OCI-LY7 (cell line): ENCODE measurements around the gene OOSP4A. TPM values are rescaled to one million over a fixed set of nuclear protein-coding genes. Genes with fewer than 3 reads are reported as not detected.

ENCODE experiments used
- BruUV-seq: library from RNA; stranded (reverse); fragments of 400-500 nt; replicated peaks from 2 replicates; lab custom pipeline; 2021; lab: Mats Ljungman, UMichigan
- CTCF ChIA-PET: fragments of 300-600 bp; sonication (Branson Sonifier 250); formaldehyde crosslinking; loops from one replicate; lab custom pipeline; 2022; ENCODE audit warnings: antibody characterized with exemption; ENCODE audit not compliant: unreplicated experiment; lab: Charles Lee
- POLR2A ChIA-PET: fragments of 300-600 bp; sonication (Branson Sonifier 250); formaldehyde crosslinking; loops from one replicate; lab custom pipeline; 2022; ENCODE audit warnings: antibody characterized with exemption; lab: Charles Lee
- DNase-seq: peaks from one replicate; pipeline ENCODE4 v3.0.0-alpha.2; 2015; ENCODE audit warnings: low spot score
- H2AFZ ChIP-seq: fragments of 200-600 bp; sonication (generic), shearing (Covaris generic); 2 replicates; pipeline ENCODE4 v1.6.1; 2014; ENCODE audit warnings: mild to moderate bottlenecking, antibody characterized with exemption, low read length, moderate library complexity
- H3K27ac ChIP-seq: fragments of 200-600 bp; sonication (generic); 2 replicates; pipeline ENCODE4 v1.5.1; 2014; ENCODE audit warnings: mixed run types, low read depth, mild to moderate bottlenecking, moderate library complexity, low read length, inconsistent platforms; ENCODE audit not compliant: poor library complexity, severe bottlenecking
- H3K36me3 ChIP-seq: fragments of 200-600 bp; sonication (generic); 2 replicates; pipeline ENCODE4 v1.6.1; 2014; ENCODE audit warnings: mild to moderate bottlenecking, antibody characterized with exemption, low read length, moderate library complexity, mixed read lengths; ENCODE audit not compliant: insufficient read depth
- H3K4me1 ChIP-seq: fragments of 200-600 bp; sonication (generic); 2 replicates; pipeline ENCODE4 v1.5.1; 2014; ENCODE audit warnings: mild to moderate bottlenecking, low read length; ENCODE audit not compliant: insufficient read depth, poor library complexity, severe bottlenecking
- H3K4me2 ChIP-seq: fragments of 200-600 bp; sonication (generic); 2 replicates; pipeline ENCODE4 v1.6.1; 2014; ENCODE audit warnings: mild to moderate bottlenecking, low read length
- H3K4me3 ChIP-seq: fragments of 200-600 bp; sonication (generic); 2 replicates; pipeline ENCODE4 v1.5.1; 2014; ENCODE audit warnings: mild to moderate bottlenecking, low read depth, low read length; ENCODE audit not compliant: poor library complexity, severe bottlenecking
- H3K79me2 ChIP-seq: fragments of 200-600 bp; sonication (generic); 2 replicates; pipeline ENCODE4 v1.6.1; 2016; ENCODE audit warnings: low read depth, mild to moderate bottlenecking, low read length, moderate library complexity, mixed read lengths; ENCODE audit not compliant: insufficient read depth
- H3K9me2 ChIP-seq: fragments of 200-600 bp; sonication (generic); 2 replicates; pipeline ENCODE4 v1.6.1; 2016; ENCODE audit warnings: mild to moderate bottlenecking, low read length, mixed read lengths; ENCODE audit not compliant: insufficient read depth
- H3K9me3 ChIP-seq: fragments of 200-600 bp; sonication (generic); 2 replicates; pipeline ENCODE4 v1.6.1; 2014; ENCODE audit warnings: mild to moderate bottlenecking, mixed run types, low read length, mixed read lengths
- H4K20me1 ChIP-seq: fragments of 200-600 bp; sonication (generic); 2 replicates; pipeline ENCODE4 v1.6.1; 2014; ENCODE audit warnings: mild to moderate bottlenecking, antibody characterized with exemption, low read length, moderate library complexity, mixed read lengths; ENCODE audit not compliant: insufficient read depth
- CTCF ChIP-seq: fragments of 200-600 bp; sonication (generic); conservative IDR thresholded peaks from 2 replicates; pipeline ENCODE4 v1.5.1; 2014; ENCODE audit warnings: mild to moderate bottlenecking, antibody characterized with exemption, low read length, moderate library complexity, mixed read lengths
- EZH2phosphoT487 ChIP-seq: fragments of 200-600 bp; sonication (generic); IDR thresholded peaks from 2 replicates; pipeline ENCODE4 v1.6.1; 2018; ENCODE audit warnings: low read depth, borderline replicate concordance, mild to moderate bottlenecking, mixed run types, antibody characterized with exemption, low read length, moderate library complexity, mixed read lengths
- intact Hi-C: fragments of 100-400 bp; cut with micrococcal nuclease; formaldehyde crosslinking; loops from one replicate; pipeline ENCODE4 v1.10.0; 2022; ENCODE audit not compliant: unreplicated experiment
- total RNA-seq, 2 experiments: library from RNA; depleted of rRNA in 1 of 2; stranded (reverse); fragments of >200 nt in 1 of 2; shearing (Covaris generic) in 1 of 2; gene quantifications; 2 replicates each; pipeline ENCODE4 v1.2.3, GENCODE V29; 2014 to 2022

Gene OOSP4A
- total RNA-seq, 2 experiments from 2014 or later = not detected

DNA sequence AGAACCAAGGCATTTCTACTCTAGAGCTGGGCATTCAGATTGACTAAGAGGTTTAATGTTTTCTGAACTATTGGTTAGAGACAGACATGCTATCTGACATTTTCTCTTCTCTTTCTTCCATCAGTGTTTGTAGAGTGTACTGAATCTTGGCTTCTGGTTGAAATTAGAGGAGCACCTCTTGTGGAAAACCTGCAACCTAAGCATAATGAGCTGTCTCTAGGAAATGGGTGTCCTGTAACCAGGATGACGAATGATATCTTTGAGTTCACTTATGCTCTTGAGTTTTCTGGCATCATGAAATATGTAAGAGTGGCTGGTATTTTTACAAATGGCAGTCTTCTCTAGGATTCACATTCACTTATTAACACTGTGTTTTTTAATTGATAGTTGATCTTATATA lies 19.4 kb downstream of the OOSP4A start:
- no peak overlapping the region for H3K4me3 ChIP-seq
- CTCF ChIA-PET = no interaction called here
- no peak for DNase-seq
- POLR2A ChIA-PET = no interaction called here
- H3K4me2 ChIP-seq = no peak overlapping the region
- intact Hi-C loops = no loop called here
- H3K27ac ChIP-seq = no peak overlapping the region
- H3K79me2 ChIP-seq = no peaks in the 10 kb centered on the region
- H3K36me3 ChIP-seq = no peaks in the 10 kb centered on the region
- no peaks in the 10 kb centered on the region for H3K4me1 ChIP-seq
- no peaks in the 10 kb centered on the region for H4K20me1 ChIP-seq
- H3K9me2 ChIP-seq = no peaks in the 10 kb centered on the region
- TF ChIP-seq CTCF (no peak), EZH2phosphoT487 (no peak)
- BruUV-seq = no TSS peak
- no peaks in the 10 kb centered on the region for H3K9me3 ChIP-seq
- no peak overlapping the region for H2AFZ ChIP-seq

DNA sequence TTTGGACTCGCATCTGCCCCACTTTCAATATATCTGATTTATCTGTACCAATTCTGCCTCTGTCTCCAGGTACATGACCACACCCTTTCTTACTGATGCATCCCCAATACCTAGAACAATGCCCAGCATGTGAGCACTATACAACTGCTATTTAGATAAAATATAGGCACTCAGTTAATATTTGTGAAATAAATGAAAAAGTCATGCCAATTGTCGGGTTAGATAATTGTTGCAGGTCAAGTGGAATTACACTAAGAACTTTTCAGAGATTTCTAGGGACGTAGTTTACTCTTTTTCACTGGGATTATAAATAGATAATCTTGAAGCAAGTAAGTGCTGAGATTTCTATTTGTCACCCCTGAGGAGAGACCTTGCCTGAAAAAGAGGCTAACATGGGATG lies 20.5 kb downstream of the OOSP4A start:
- POLR2A ChIA-PET = no interaction called here
- no peaks in the 10 kb centered on the region for H4K20me1 ChIP-seq
- no peak overlapping the region for H3K27ac ChIP-seq
- H2AFZ ChIP-seq = no peak overlapping the region
- H3K79me2 ChIP-seq = no peaks in the 10 kb centered on the region
- no peak overlapping the region for H3K4me3 ChIP-seq
- H3K9me2 ChIP-seq = no peaks in the 10 kb centered on the region
- no peak overlapping the region for H3K4me2 ChIP-seq
- no peaks in the 10 kb centered on the region for H3K4me1 ChIP-seq
- TF ChIP-seq CTCF (no peak), EZH2phosphoT487 (no peak)
- no peaks in the 10 kb centered on the region for H3K9me3 ChIP-seq
- CTCF ChIA-PET = no interaction called here
- BruUV-seq = no TSS peak
- intact Hi-C loops = no loop called here
- H3K36me3 ChIP-seq = no peaks in the 10 kb centered on the region
- DNase-seq = no peak

- no peak overlapping the region for H3K4me2 ChIP-seq
- no peaks in the 10 kb centered on the region for H3K79me2 ChIP-seq
- H3K4me3 ChIP-seq = no peak overlapping the region
- no TSS peak for BruUV-seq
- ChIA-PET POLR2A (no interaction called here), CTCF (no interaction called here)
- no peaks in the 10 kb centered on the region for H3K36me3 ChIP-seq
- H3K9me2 ChIP-seq = no peaks in the 10 kb centered on the region
- no peak overlapping the region for H2AFZ ChIP-seq
- H4K20me1 ChIP-seq = no peaks in the 10 kb centered on the region
- no peaks in the 10 kb centered on the region for H3K4me1 ChIP-seq
- no peaks in the 10 kb centered on the region for H3K9me3 ChIP-seq
- no peak overlapping the region for H3K27ac ChIP-seq
- intact Hi-C loops = no loop called here
- DNase-seq = no peak
- TF ChIP-seq CTCF (no peak), EZH2phosphoT487 (no peak)
These were observed 26.6 kb downstream of the OOSP4A start for GRCh38 chr11:59990421-59990820.
